ENCODE data around the gene GAB1. TPM values are rescaled to one million over a fixed set of nuclear protein-coding genes. Genes with fewer than 3 reads are reported as not detected.

GAB1 gene
- total RNA-seq, 1 donor from 2014 or later, result 34.3 TPM

- no peak overlapping the region for H3K4me3 Mint-ChIP-seq (ENCODE audit: low read depth)
- no peaks in the 10 kb centered on the region for H3K27me3 Mint-ChIP-seq
- DNase-seq (ENCODE audit: low spot score, unreplicated experiment), result no peak
- H3K36me3 Mint-ChIP-seq (ENCODE audit: insufficient read depth), result no peaks in the 10 kb centered on the region
- no peak overlapping the region for H3K27ac Mint-ChIP-seq
- H3K4me1 Mint-ChIP-seq (ENCODE audit: low read depth), result peaks cover 18% of the 10 kb centered on the region
- no peaks in the 10 kb centered on the region for H3K9me3 Mint-ChIP-seq (ENCODE audit: low read depth)
- no peak for TF ChIP-seq CTCF (IDR thresholded peaks at IDR 0.05; ENCODE audit: unreplicated experiment)
Observed at GRCh38 chr4:143343276-143343831, 6.7 kb downstream of the GAB1 start.

- no peak for DNase-seq (ENCODE audit: low spot score, unreplicated experiment)
- Mint-ChIP-seq H3K4me3 (ENCODE audit: low read depth) (no peak overlapping the region), H3K4me1 (ENCODE audit: low read depth) (peaks cover 14% of the 10 kb centered on the region), H3K36me3 (ENCODE audit: insufficient read depth) (no peaks in the 10 kb centered on the region), H3K9me3 (ENCODE audit: low read depth) (no peaks in the 10 kb centered on the region), H3K27ac (no peak overlapping the region), H3K27me3 (no peaks in the 10 kb centered on the region)
- no peak for TF ChIP-seq CTCF (IDR thresholded peaks at IDR 0.05; ENCODE audit: unreplicated experiment)
Observed at GRCh38 chr4:143344041-143344440, 7.4 kb downstream of the GAB1 start.

GRCh38 chr4:143344774-143345173 lies 8.1 kb downstream of the GAB1 start:
- Mint-ChIP-seq H3K36me3 (ENCODE audit: insufficient read depth) (no peaks in the 10 kb centered on the region), H3K4me1 (ENCODE audit: low read depth) (peaks cover 11% of the 10 kb centered on the region), H3K27me3 (no peaks in the 10 kb centered on the region), H3K27ac (no peak overlapping the region), H3K4me3 (ENCODE audit: low read depth) (no peak overlapping the region), H3K9me3 (ENCODE audit: low read depth) (no peaks in the 10 kb centered on the region)
- TF ChIP-seq CTCF (IDR thresholded peaks at IDR 0.05; ENCODE audit: unreplicated experiment), result no peak
- no peak for DNase-seq (ENCODE audit: low spot score, unreplicated experiment)

GRCh38 chr4:143345356-143345755 lies 8.7 kb downstream of the GAB1 start:
- no peak for DNase-seq (ENCODE audit: low spot score, unreplicated experiment)
- Mint-ChIP-seq H3K27ac (no peak overlapping the region), H3K27me3 (no peaks in the 10 kb centered on the region), H3K9me3 (ENCODE audit: low read depth) (no peaks in the 10 kb centered on the region), H3K4me1 (ENCODE audit: low read depth) (peaks cover 11% of the 10 kb centered on the region), H3K4me3 (ENCODE audit: low read depth) (no peak overlapping the region), H3K36me3 (ENCODE audit: insufficient read depth) (peaks cover 2% of the 10 kb centered on the region)
- TF ChIP-seq CTCF (IDR thresholded peaks at IDR 0.05; ENCODE audit: unreplicated experiment), result no peak

- Mint-ChIP-seq H3K4me3 (ENCODE audit: low read depth) (no peak overlapping the region), H3K4me1 (ENCODE audit: low read depth) (peaks cover 11% of the 10 kb centered on the region), H3K27me3 (no peaks in the 10 kb centered on the region), H3K36me3 (ENCODE audit: insufficient read depth) (peaks cover 2% of the 10 kb centered on the region), H3K27ac (peak overlapping the region; percentile 88), H3K9me3 (ENCODE audit: low read depth) (no peaks in the 10 kb centered on the region)
- no peak for DNase-seq (ENCODE audit: low spot score, unreplicated experiment)
- TF ChIP-seq CTCF (IDR thresholded peaks at IDR 0.05; ENCODE audit: unreplicated experiment), result no peak
Observed at GRCh38 chr4:143346206-143346605, 9.5 kb downstream of the GAB1 start.
